Effector CD4-positive, alpha-beta T cell (primary cell): ENCODE data around the gene FNIP1.
"Not testable (repeated sequence)": the region's sequence is repeated elsewhere in the genome, so short reads cannot be mapped to it uniquely, and the experiment has no call there.

Source experiments
- DNase-seq: peaks from one replicate; pipeline ENCODE4 v3.0.0-alpha.2; 2020

FNIP1 gene

DNA sequence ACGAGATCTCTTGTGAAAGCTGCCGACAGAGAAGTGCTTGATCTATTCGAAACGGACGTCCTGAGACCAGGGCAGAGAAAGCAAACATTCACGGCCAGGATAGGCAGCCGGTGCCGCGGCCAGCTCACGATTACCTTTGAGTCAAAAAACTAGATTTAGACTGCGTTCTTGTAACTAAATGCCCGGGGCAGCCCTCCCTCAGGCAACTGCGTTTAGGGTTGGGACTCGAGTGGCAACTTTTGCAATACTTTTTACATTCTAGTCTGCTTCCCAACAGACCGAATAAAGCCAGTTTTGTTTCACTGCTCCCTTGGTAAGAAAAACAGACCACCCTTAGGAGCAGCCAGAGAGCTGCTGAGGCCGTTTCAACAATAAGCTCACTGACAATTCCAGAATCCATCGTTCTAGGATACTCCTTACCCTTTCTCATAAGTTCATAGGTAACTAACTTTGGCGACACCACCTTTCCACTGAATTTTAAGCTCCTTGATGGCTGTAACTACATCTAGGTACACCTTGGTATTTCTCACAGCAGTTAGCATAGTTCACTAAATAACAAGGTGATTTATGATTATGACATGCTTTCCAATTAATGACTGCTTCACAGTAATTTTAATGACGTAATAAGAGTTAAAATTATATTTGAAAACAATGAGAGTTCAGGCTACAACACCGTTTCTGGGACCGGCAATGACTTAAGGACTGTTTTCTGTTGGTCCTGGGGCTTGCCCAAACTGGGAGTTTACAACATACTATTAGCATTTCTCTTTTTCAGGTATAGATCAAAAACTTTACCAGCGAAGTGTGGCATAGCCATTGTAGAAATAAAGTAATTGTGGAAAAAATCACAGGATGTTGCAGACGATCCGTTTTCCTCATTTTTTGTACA is 160.9 kb downstream of the FNIP1 start:
- DNase-seq: no peak

DNA sequence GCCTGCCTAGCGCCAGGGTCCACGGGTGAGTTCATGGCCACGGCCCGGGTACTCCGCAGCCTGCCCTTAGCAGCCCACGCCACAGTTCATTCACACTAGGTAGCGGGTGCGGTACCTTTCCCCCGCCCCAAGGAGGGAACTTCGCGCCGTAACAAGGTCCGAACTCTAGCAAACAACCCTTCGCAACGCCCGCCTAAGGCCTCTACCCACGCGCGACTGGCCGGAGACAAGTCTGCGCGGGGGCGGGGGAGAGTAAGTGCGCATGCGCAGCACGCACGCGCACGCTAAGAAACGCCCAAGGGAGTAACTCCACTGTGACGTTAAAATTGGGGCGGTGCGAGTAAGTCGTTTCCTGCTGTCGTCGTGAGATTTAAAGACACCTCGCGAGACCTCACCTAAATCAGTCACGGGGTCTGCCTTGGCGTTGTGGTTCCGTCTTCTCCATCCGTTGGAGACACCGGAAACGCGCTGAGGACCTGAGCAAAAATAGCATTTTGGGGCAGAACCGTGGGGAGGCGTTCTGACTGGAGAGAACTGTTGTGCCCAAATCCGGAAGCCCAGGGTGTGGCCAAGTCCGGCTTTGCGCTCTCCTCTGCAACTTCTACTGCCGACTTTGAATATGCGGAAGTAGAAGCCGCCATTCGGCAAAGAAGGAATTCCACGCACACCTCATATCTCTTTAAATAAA is 161.7 kb downstream of the FNIP1 start, which contains the start of gene RAPGEF6:
Gene RAPGEF6 (minus strand): TSS at position 234 of the 688 bp plus-strand sequence. CDS start 199 bp downstream, at position 35.
- DNase-seq: peak; percentile 94

DNA sequence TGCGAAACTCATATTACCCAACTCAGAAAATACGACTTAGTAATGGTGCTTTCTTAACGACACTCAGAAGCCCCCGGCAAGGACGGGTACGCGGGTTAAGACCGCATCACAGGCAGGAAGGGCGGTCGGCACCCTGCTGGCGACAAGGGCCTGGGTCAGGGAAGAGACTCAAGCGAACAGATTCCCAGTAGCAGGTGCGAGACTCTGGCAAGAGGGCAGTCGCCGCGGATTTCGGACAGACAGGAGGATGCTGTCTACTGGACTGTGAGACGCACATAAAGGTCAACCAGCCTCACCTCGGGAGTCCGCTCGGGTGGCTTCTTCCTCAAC is 162.2 kb downstream of the FNIP1 start:
- peak; percentile 58 for DNase-seq

DNA sequence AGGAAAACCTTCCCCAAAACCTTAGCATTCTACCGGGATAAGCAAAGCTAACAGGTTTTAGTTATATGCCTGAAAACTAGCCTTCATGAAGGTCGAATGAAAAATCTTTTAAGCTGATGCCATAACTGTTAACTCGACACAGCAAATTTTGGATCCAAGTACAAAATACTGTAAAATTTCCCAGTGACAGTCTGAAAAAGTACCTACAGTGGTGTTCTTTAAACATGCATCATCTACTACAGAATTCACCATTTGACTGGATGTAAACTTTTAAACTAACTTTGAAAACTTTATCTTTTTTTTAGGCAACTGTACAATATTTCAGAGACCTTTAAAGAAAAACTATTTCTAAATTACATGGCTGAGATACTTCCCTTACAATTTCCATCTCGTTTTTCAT is 162.6 kb downstream of the FNIP1 start:
- no peak for DNase-seq

DNA sequence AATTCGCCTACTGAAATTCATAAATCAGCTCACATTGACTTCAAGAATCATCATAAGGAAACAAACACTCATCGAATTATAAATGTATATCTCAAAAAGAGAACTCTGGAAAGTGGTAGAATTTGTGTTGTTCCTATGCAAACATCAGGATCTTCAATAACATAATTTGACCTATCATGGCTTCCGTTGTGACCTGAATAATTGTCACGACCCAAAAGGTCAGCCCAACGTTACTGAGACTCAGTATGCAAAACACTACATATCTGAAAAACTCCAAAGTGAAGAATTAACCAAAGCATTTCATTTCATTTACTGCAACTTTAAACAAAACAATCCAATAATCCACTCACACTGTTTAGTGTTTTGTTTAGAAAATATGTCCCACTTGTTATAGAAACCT is 163.0 kb downstream of the FNIP1 start:
- no peak for DNase-seq

DNA sequence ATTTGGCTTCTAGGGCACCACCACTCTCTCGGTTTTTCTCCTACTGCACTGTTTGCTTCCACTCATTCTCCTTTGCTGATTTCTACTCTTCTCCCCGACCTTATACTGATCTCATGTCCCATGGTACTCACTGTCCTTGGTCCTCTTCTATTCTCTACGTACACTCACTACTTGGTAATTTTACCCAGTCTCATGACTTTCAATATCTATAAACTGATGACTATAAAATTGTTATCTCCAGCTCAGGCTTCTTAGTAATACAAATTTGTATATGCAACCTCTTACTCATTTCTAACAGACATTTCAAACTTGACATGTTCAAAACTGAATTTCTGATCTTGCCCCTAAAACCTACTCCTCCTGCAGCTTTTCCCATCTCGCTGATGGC is 165.9 kb downstream of the FNIP1 start:
- DNase-seq: no peak

DNA sequence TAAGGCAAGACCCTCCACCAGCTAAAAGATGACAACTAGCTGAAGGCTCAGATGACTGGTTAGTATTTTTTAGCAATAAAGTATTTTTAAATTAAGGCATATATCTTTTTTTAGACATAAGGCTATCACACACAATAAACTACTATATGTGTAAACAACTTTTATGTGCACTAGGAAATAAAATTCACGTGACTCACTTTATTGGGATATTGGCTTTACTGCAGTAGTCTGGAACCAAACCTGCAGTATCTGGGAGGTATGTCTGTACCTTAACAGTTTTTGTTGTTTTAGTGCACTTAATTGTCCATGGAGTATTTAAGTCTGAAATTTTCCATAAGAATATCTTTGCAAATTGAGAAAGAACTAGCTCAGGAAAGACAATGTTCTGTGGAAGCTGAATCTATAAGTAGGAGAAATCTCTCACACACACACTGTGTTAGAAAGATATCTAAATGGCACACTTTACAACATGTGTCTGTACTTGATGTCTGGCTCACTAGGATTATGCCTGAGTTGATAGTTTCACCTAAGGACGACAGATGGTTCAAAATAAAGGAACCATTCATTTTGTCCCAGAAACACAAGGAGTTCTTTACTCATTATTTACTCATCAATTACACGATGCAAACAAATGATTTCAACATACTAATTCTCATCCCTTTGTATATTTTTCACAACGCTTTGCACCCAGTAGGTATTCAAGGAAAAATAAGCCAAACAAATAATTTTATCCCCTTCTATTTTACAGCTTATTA is 166.4 kb downstream of the FNIP1 start:
- DNase-seq: no peak

DNA sequence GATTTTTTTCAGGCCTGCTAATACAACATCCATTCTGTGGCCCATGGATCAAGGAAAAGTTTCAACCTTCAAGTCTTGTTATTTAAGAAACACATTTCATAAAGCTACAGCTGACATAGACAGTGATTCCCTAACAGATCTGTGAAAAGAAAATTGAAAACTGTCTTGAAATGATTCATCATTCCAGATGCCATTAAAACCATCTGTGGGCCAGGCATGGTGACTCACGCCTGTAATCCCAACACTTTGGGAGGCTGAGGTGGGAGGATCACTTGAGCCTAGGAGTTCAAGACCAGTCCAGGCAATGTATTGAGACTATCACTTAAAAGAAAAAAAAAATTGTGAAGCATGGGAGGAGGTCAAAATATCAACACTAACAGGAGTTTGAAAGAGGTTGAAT is 167.8 kb downstream of the FNIP1 start:
- no peak for DNase-seq

DNA sequence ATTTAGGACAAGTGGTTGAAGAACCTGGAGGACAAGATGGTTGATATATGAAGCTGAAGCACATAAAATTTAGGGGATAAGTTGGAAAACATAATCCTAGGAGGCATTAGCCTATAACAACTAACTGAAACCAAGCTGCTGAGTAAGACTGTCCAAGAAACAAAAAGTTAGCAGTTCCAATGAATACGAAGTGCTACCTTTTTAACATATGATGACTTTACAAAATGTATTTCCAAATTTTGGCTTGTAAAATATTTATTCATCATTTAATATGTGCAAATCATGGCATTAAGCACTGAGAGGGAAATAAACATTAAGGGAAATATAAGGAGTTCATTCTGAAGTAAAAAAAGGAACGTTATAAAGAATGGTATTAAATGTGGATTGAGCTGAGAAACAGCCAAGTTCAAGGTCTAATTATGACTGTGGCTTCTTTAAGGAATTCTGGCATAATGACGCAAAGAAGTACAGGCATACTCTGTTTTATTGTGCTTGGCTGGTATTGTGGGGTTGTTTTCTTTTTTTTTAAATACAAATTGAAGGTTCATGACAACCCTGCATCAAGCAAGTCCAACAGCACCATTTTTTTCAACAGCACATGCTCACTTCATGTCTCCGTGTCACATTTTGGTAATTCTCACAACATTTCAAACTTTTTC is 169.5 kb downstream of the FNIP1 start:
- DNase-seq: no peak

DNA sequence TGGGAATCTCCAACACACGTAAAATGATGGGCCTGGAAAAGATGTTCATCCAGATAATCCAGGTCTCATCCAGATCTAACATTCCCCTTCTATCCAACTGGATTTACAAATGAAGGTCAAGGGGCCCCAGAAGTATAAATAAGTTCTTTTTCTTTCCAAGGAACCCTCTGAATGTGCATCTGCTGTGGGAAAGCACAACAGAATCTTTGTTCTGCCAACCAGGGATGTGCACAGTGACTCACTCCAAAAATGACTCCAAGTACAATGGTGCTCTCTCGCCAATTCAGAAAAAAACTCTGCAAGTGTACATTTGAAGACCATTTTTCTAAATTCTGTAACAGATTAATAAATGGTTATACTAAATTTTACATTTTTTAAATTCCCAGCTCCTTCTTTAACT is 174.2 kb downstream of the FNIP1 start:
- no peak for DNase-seq

DNA sequence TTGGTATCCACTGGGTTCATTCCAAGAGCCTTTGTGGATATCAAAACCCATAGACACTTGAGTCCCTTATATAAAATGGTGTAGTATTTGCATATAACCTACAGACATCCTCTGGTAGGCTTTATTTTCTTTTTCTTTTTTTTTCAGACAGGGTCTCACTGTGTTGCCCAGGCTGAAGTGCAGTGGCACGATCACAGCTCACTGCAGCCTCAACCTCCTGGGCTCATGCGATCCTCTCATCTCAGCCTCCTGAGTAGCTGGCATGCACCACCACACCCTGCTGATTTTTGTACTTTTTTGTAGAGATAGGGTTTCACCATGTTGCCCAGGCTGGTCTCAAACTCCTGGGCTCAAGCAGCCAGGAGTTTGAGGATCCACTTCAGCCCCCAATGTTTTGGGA is 175.7 kb downstream of the FNIP1 start:
- not testable (repeated sequence) for DNase-seq

DNA sequence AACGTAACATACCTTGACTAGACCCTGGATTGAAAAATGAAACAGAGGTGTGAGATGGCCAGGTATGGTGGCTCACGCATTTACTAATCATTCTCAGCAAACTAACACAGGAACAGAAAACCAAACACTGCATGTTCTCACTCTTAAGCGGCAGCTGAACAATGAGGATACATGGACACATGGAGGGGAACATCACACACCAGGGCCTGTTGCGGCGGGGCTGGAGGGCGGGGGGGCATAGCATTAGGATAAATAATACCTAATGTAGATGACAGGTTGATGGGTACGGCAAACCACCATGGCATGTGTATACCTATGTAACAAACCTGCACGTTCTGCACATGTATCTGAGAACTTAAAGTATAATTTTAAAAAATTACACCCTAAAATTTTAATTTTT is 177.7 kb downstream of the FNIP1 start:
- no peak for DNase-seq

DNA sequence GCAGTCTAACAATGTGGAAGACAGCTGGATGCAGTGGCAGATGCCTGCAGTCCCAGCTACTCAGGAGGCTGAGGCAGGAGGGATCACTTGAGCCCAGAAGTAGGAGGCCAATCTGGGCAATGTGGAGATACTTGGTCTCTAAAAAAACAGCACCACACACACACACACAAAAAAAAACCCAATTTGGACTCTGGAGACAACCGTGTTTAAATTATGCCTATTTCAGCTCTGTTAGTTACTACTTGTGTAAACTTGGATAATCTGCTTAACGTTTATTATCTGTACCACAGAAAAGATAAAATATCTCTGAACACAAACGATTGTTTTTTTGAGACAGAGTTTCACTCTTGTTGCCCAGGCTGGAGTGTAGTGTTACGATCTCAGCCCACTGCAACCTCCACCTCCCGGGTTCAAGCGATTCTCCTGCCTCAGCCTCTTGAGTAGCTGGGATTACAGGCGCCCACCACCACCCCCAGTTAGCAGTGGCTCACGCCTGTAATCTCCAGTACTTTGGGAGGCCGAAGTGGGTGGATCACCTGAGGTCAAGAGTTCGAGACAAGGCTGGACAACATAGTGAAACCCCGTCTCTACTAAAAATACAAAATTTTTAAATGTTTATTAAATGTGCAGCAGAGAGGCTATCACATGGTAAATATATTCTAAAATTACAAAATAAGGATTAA is 179.5 kb downstream of the FNIP1 start:
- no peak for DNase-seq

DNA sequence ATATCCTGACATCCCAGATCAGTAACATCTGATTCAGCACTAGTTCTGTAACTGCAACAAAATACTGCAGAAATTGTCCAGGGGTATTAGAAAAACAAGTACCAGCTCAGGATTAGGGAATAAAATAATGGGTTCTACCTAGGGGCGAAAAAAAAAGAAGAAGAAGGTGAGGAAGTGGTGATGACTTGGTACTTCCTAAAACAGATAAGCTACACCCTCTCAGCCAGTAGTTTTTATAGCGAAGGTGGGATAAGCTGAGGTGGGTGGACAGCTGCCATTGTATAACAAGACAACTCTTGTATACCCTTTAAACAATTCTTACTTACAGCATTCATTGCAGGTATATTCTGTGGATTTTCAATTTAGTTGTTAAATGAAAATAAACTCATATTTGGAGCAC is 180.9 kb downstream of the FNIP1 start:
- no peak for DNase-seq

DNA sequence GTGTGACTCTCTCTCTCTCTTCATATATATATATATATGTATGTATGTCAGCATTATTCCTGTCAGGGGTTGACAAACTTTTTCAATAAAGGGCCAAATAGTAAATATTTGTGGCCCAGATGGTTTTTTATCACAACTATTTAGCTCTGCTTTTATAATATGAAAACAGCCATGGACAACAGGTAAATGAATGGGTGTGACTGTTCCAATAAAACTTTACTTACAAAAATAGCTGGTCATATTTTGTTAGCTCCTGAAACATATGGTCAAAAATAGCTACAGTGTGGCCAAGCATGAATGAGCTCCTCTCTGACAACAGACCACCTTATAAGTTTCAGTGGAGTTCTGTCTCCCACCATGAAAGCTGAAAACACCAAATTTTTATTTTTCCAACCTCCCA is 183.4 kb downstream of the FNIP1 start:
- no peak for DNase-seq

DNA sequence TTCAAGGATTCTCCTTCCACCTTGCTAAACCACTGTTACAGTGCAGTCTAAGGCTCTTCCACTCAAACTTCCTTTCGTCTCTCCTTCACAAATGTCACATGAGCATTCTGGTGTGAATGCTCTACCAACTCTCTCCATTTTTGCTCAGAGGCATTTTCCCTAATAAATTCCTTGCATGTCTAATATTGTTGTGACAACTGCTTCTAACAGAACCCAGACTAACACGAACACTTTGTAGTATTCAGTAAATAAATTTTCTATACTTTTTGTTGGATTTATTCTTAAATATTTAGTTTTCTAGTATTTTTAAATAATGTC is 185.8 kb downstream of the FNIP1 start:
- no peak for DNase-seq

DNA sequence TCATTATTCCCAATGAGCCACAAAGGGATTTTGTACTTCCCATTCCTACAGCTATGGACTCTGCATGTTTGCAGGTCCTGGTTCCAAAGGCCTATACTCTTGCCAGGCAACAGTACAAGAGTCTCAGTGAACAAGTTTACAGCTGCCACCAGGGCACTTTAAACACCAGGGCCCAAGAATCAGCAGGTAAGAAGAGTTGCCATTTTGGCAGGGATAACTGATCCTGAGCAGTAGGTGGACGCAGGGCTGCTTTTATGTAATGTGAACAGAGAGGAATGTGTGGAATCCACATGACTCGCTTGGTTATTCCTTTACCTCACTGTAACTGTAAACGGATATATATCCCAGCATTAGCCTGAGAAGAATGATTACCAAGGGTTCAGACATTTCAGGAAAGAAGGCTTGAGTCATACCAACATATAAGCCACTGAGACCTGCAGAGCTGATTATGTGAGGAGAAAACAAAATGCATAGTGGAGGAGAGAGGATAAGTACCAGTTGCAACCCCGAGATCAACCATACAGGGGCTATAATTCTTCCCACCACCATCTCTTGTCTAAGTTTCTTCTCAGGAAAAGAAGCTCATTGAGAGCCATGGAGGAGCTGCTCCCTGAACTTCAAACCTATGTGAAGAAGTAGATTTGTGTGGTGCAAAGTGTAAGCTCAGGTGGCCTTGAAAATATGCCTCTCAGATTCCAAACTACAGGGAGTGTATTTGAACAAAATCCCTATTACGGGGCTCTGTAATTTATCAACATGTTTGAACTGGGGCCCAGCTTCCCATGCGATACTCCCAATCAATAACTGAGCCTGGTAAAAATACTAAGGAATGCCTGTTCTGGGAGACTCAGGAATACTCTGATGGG is 186.4 kb downstream of the FNIP1 start:
- DNase-seq: no peak

DNA sequence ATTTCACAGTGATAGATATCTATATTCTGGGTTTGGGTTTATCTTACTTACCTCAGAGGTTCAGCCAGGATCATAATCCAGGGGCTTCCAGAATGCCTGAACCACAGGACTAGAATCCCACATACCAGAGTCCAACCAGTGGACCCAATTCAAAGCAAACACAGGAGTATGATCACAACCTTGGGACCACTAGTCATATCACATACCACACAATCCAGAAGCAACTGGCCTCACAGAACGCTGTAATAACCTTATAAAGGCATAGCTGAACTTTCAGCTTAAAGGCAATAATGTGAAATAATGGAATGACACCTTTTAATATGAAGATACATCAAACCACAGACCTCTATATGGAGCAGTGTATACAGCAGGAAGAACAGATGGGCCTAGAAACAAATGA is 187.0 kb downstream of the FNIP1 start:
- no peak for DNase-seq

DNA sequence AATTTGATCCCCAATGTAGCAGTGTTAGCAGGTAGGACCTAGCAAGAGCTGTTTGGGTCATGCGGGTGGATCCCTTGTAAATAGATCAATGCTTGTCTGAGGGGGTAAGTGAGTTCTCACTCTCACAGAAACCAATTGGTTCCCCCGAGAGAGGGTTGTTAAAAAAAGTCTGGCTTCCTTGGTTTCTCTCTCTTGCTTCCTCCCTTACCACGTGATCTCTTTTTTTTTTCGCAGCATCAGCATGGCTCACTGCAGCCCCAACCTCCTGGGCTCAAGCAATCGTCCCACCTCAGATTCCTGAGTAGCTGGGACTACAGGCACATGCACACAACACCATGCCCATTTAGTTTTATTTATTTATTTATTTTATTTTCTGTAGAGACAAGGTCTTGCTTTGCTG is 188.2 kb downstream of the FNIP1 start:
- no peak for DNase-seq

DNA sequence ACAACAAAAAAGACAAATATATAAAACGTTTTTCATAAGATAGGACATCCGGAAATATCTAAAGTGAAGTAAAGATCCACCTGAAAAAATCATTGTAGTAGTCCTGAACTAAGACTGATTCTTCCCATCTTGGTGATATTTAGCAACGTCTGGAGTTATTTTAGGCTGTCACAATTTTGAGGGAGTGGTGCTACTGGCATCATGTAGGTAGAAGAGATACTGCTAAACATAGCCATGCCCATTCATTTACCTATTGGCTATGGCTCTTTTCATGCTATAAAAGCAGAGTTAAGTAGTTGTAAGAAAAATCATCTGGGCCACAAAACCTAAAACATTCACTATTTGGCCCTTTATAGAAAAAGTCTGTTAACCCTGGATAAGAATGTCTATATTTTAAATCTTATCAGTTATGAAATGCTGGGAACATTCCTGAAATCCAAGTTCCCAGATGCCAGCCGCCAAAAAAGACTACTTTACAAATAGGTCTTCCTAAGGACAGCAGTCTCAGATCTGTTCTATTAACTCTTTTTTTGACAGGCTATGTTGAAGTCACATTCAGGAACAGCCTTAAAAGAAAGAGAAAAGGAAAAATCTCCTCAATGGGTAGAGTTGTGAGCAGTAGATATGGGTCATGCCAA is 188.8 kb downstream of the FNIP1 start:
- no peak for DNase-seq

DNA sequence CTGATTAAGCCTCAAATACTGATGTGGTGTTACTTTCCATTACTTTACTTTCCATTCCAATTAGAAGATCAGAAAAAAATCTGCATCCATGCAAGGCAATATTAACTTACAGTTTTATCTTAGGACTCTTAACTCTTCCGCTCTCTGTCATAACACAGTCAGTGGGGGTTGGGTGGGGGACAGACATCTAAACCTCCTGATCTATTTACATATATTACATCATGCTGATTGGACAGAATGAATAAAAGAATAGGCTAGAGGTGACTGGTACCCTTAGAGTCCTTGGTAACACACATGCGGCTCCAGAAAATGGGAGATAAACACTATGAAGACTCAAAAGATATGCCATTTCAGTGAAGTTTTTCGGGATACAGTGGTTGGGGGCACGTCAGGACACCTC is 189.4 kb downstream of the FNIP1 start:
- no peak for DNase-seq
